K562 (cell line): ENCODE measurements around the gene NR2F6. TPM values are rescaled to one million over a fixed set of nuclear protein-coding genes. Genes with fewer than 3 reads are reported as not detected.

Source experiments
- MAX ChIP-seq: sonication (generic); formaldehyde crosslinking; IDR thresholded peaks from 2 replicates; pipeline ENCODE4 v1.9.0; 2022; ENCODE audit warnings: mild to moderate bottlenecking, missing genetic modification reagents
- NRF1 ChIP-seq, 2 experiments: fragments of 450-650 bp; IDR thresholded peaks in 1 of 2; conservative IDR thresholded peaks in 1 of 2; 2 replicates each; pipeline ENCODE4 v1.6.1; 2014; ENCODE audit warnings: mild to moderate bottlenecking in 2 of 2
- RERE ChIP-seq: sonication (generic); formaldehyde crosslinking; IDR thresholded peaks from 2 replicates; pipeline ENCODE4 v1.8.0; 2023; ENCODE audit warnings: missing genetic modification reagents, mild to moderate bottlenecking, borderline replicate concordance
- ZC3H8 ChIP-seq: fragments of 450-650 bp; IDR thresholded peaks from 2 replicates; pipeline ENCODE4 v1.6.1; 2017
- ZNF507 ChIP-seq: conservative IDR thresholded peaks from 2 replicates; pipeline ENCODE4 v1.6.1; 2017; ENCODE audit warnings: missing genetic modification characterization, missing compliant biosample characterization
- polyA plus RNA-seq, 8 experiments: library from polyadenylated mRNA; depleted of rRNA in 4 of 8; stranded (reverse) in 5 of 8; unstranded in 3 of 8; fragments of >200 nt; fragmentation: Nextera tagmentation in 2 of 8; fragmentation: Illumina TruSeq in 1 of 8; extraction: Ambion mirVana in 2 of 8; extraction: Trizol in 1 of 8; gene quantifications; 2 replicates each; pipeline versions ENCODE4 v1.2.1 to v1.2.3, GENCODE V29; 2011 to 2014; ENCODE audit warnings: inconsistent platforms in 1 of 8, missing spikeins in 1 of 8
- total RNA-seq, 7 experiments: library from RNA; depleted of rRNA in 6 of 7; stranded (reverse); fragments of >200 nt in 6 of 7; fragmentation: Illumina TruSeq in 2 of 7; extraction: Trizol in 2 of 7; gene quantifications; 2 replicates each; pipeline versions ENCODE4 v1.2.1 to v1.2.3, GENCODE V29; 2011 to 2021; ENCODE audit warnings: low replicate concordance in 1 of 7

NR2F6 gene
- total and polyA plus RNA-seq, 9 of the 15 experiments (the other 6 are each of a cell fraction or from before 2014, with no cell fraction given): 0.76 to 97.5 (median 18.8) TPM

GRCh38 chr19:17281391-17282304 is 35.9 kb upstream of the NR2F6 start, which contains the start of gene ANKLE1 (continued):
- TF ChIP-seq RERE (CRISPR knock-in tag) (no peak), MAX (CRISPR knock-in tag) (peak; percentile 93), ZC3H8 (no peak), ZNF507 (tag) (no peak), NRF1 (conservative IDR thresholded peaks at IDR 0.05 in 1 of 2, IDR thresholded peaks at IDR 0.05 in 1 of 2) (peak; percentile 68 to 70)
- TF ChIP-seq, all 486 proteins: peak for 24
